Mucosa of gallbladder (tissue), 1 donor: ENCODE data around the gene RHOJ. TPM values are rescaled to one million over a fixed set of nuclear protein-coding genes. Genes with fewer than 3 reads are reported as not detected.
"Not testable (repeated sequence)": the region's sequence is repeated elsewhere in the genome, so short reads cannot be mapped to it uniquely, and the experiment has no call there.

Source experiments
- DNase-seq: peaks from one replicate; pipeline ENCODE4 v3.0.0-alpha.2; 2020; ENCODE audit warnings: low spot score
- total RNA-seq: library from RNA; stranded (reverse); gene quantifications from one replicate; pipeline ENCODE4 v1.2.1, GENCODE V29; 2021
- donor health status: DM: no; HTN: no; CAD: no.

Gene RHOJ
- total RNA-seq, 1 donor from 2014 or later = 10.4 TPM

- no peak for DNase-seq
Observed at GRCh38 chr14:63297372-63298063, 93.3 kb downstream of the RHOJ start.

- no peak for DNase-seq
Observed at GRCh38 chr14:63299351-63300110, 95.3 kb downstream of the RHOJ start.

- DNase-seq = no peak
Observed at GRCh38 chr14:63300854-63301253, 96.6 kb downstream of the RHOJ start.

- DNase-seq = no peak
Observed at GRCh38 chr14:63301891-63302534, 97.8 kb downstream of the RHOJ start.

GRCh38 chr14:63304429-63304828 is 100.2 kb downstream of the RHOJ start:
- not testable (repeated sequence) for DNase-seq

GRCh38 chr14:63308723-63309317 is 104.6 kb downstream of the RHOJ start:
- DNase-seq = no peak

GRCh38 chr14:63318835-63319234 is 114.6 kb downstream of the RHOJ start, which contains the start of gene GPHB5:
Gene GPHB5 (minus strand): TSS chr14:63318935. CDS start chr14:63317849, 1,086 bp downstream.
- no peak for DNase-seq

GRCh38 chr14:63322472-63322871 is 118.2 kb downstream of the RHOJ start:
- no peak for DNase-seq

- DNase-seq = no peak
Observed at GRCh38 chr14:63322897-63323573, 118.8 kb downstream of the RHOJ start.

GRCh38 chr14:63326840-63327239 is 122.6 kb downstream of the RHOJ start:
- no peak for DNase-seq

- DNase-seq = no peak
Observed at GRCh38 chr14:63328787-63329737, 124.8 kb downstream of the RHOJ start.

GRCh38 chr14:63342371-63342770 is 138.1 kb downstream of the RHOJ start:
- no peak for DNase-seq

Other genes starting within 250 kb of the RHOJ start
- 0.03 TPM for gene KCNH5, start 159.0 kb upstream of the RHOJ start, total RNA-seq
- gene GPHB5, start 114.5 kb downstream of the RHOJ start, total RNA-seq = not detected